Psoas muscle (tissue), 8 donors: ENCODE data around the gene IFNA13. TPM values are rescaled to one million over a fixed set of nuclear protein-coding genes. Genes with fewer than 3 reads are reported as not detected.

Experiments used
- ATAC-seq, 4 donors: fragments of 200-7000 bp; cut with Tn5 transposase; one replicate each; pipeline ENCODE4 v1.9.1; 2020; ENCODE audit warnings: moderate library complexity in 3 of 4, mild to moderate bottlenecking in 2 of 4
- DNase-seq, 2 donors: peaks; one replicate each; pipeline ENCODE4 v3.0.0-alpha.2; 2020
- H3K27ac ChIP-seq: fragments of 200-600 bp; one replicate; pipeline ENCODE4 v1.8.0; 2022
- H3K27me3 ChIP-seq, 3 donors: fragments of 200-600 bp in 1 of 3; one replicate each; pipeline versions ENCODE4 v1.6.1 to v1.8.0; 2013 to 2022; ENCODE audit warnings: low read length in 2 of 3, mild to moderate bottlenecking in 2 of 3, moderate library complexity in 1 of 3; ENCODE audit not compliant: insufficient read depth in 3 of 3
- H3K36me3 ChIP-seq, 2 donors: fragments of 200-600 bp in 1 of 2; one replicate each; pipeline versions ENCODE4 v1.6.1 to v1.8.0; 2013 to 2022; ENCODE audit warnings: low read depth in 1 of 2, mild to moderate bottlenecking in 1 of 2, moderate library complexity in 1 of 2; ENCODE audit not compliant: insufficient read depth in 1 of 2
- H3K4me1 ChIP-seq: fragments of 200-600 bp; one replicate; pipeline ENCODE4 v1.8.0; 2022
- H3K4me3 ChIP-seq: fragments of 200-600 bp; one replicate; pipeline ENCODE4 v1.8.0; 2022; ENCODE audit warnings: mild to moderate bottlenecking
- H3K9me3 ChIP-seq: fragments of 200-600 bp; one replicate; pipeline ENCODE4 v1.8.0; 2022
- WGBS, 3 donors: extraction: QIAGEN DNeasy Blood & Tissue Kit; methylation state at CpG; one replicate each; pipeline versions ENCODE4 v1.1.6 to v1.1.7; 2013; 5-methylcytosine and 5-hydroxymethylcytosine counted together
- intact Hi-C, 2 donors: fragments of 100-400 bp; cut with DNase I; formaldehyde crosslinking; loops; one replicate each; pipeline versions ENCODE4 v1.11.0 to v1.14.2; 2022
- long read RNA-seq, 2 donors: library from polyadenylated mRNA; unstranded; transcript quantifications; one replicate each; pipeline ENCODE4 v2.0.0, GENCODE V29; 2021
- polyA plus RNA-seq, 3 donors: library from polyadenylated mRNA; stranded (reverse); fragments of 200-250 nt; gene quantifications; one replicate each; pipeline ENCODE4 v1.2.3, GENCODE V29; 2013
- total RNA-seq, 4 donors: library from RNA; stranded (reverse); fragmentation: NEBNext Ultra II Directional in 2 of 4; extraction: Animal tissue kit (Norgen Biotek cat#: 25700) in 2 of 4; gene quantifications; one replicate each; pipeline versions ENCODE4 v1.2.1 to v1.2.4, GENCODE V29; 2021 to 2023
- TF ChIP-seq, protein P1 (sequence below): fragments of 200-600 bp; IDR thresholded peaks from one replicate; pipeline ENCODE4 v1.8.0; 2022; ENCODE audit warnings: antibody characterized with exemption
- donor health status: healthy with polysubstance abuse.
- donor health status: DM: no; HTN: no; CAD: no; lungs with moderate emphysema.
- donor health status: Bipolar disorder and iron deficiency.
- donor health status: healthy.
- donor health status: DM: yes; HTN: yes; CAD: no.
- donor health status: DM: no; HTN: no; CAD: no.
- donor health status: DM: no; HTN: no; CAD: no.
- donor health status: DM: yes; HTN: yes; CAD: no.

IFNA13 gene
- total RNA-seq: not detected
- polyA plus RNA-seq: not detected
- long read RNA-seq, donor 1: 0 reads
- long read RNA-seq, donor 2: 0 reads

DNA sequence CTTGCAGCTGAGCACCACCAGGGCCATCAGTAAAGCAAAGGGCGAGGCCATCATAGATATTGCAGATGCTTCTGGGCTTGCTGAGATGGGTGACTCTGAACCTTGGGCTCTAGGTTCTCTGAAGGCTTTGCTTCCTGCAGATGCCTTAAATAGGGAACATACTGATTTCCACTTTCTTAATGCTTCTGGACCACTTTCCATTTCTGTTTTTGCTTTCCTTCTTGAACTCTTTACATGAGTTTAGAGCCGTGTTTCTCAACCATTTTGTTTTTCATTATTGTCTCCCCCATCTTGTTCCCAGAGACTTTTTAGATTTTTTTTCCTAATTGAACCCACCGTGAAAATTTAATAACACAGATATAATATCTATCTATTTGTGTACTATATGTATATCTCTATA is at the start of gene IFNA13:
Gene IFNA13 (minus strand): TSS at position 101 of the 400 bp plus-strand sequence. CDS start 47 bp downstream, at position 54.
- no peaks in the 10 kb centered on the region for H3K9me3 ChIP-seq
- TF ChIP-seq, protein P1, sequence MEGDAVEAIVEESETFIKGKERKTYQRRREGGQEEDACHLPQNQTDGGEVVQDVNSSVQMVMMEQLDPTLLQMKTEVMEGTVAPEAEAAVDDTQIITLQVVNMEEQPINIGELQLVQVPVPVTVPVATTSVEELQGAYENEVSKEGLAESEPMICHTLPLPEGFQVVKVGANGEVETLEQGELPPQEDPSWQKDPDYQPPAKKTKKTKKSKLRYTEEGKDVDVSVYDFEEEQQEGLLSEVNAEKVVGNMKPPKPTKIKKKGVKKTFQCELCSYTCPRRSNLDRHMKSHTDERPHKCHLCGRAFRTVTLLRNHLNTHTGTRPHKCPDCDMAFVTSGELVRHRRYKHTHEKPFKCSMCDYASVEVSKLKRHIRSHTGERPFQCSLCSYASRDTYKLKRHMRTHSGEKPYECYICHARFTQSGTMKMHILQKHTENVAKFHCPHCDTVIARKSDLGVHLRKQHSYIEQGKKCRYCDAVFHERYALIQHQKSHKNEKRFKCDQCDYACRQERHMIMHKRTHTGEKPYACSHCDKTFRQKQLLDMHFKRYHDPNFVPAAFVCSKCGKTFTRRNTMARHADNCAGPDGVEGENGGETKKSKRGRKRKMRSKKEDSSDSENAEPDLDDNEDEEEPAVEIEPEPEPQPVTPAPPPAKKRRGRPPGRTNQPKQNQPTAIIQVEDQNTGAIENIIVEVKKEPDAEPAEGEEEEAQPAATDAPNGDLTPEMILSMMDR: no peak
- no peak within 1 kb of the TSS for H3K27ac ChIP-seq
- H3K27me3 ChIP-seq: peaks cover 0 to 5% (median 0%) of the 10 kb centered on the region in 3 donors
- H3K36me3 ChIP-seq: no peaks in the 10 kb centered on the region
- DNase-seq (no peak), ATAC-seq (no peak)
- WGBS, 3 donors: 88 to 96% (median 93%) methylated on average over 3 of the region's 3 CpGs
- intact Hi-C loops: no loop called here
- no peak within 1 kb of the TSS for H3K4me3 ChIP-seq
- H3K4me1 ChIP-seq: no peaks in the 10 kb centered on the region

DNA sequence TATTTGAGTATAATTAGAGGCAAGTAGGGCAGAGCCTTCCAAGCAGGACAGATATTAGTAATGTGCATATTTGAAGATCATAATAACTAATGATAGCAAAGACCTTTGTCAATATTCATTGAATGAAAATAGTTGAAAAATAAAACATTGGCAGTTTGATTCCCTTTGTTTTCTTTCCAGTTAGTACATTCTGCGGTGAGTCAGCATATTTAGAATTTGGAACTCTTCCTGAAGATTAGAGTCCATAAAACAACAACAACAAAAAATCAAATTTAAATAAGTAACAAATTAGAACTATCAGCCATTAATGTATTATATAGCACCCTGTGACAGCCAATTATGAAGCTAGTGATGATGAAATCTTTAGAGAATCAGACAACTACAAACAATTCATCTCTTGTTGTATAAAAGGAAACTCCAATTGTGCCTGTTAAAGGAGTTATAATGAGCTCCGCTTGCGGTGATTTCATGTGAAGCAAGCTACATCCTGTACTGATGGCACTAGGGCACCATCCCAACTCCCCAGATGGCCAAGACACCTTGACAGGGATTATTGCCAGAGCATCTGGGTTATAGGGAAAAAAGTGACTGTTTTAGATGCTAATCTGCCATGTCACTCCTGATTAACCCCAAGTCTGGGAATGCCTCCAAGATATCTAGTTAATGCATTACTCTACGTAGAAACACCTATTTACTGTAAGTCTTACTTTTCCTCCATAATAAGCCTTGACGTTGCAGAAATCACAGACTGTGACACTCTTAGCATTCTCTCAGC is 47.8 kb upstream of the IFNA13 start:
- no peaks in the 10 kb centered on the region for H3K9me3 ChIP-seq
- H3K27me3 ChIP-seq: no peaks in the 10 kb centered on the region
- WGBS, 3 donors: 57 to 70% (median 65%) methylated on average over 5 of the region's 5 CpGs
- TF ChIP-seq, protein P1: no peak
- H3K4me1 ChIP-seq: no peaks in the 10 kb centered on the region
- no peak overlapping the region for H3K27ac ChIP-seq
- no peak for ATAC-seq
- intact Hi-C loops: no loop called here
- H3K4me3 ChIP-seq: no peak overlapping the region
- H3K36me3 ChIP-seq: no peaks in the 10 kb centered on the region
- no peak for DNase-seq

DNA sequence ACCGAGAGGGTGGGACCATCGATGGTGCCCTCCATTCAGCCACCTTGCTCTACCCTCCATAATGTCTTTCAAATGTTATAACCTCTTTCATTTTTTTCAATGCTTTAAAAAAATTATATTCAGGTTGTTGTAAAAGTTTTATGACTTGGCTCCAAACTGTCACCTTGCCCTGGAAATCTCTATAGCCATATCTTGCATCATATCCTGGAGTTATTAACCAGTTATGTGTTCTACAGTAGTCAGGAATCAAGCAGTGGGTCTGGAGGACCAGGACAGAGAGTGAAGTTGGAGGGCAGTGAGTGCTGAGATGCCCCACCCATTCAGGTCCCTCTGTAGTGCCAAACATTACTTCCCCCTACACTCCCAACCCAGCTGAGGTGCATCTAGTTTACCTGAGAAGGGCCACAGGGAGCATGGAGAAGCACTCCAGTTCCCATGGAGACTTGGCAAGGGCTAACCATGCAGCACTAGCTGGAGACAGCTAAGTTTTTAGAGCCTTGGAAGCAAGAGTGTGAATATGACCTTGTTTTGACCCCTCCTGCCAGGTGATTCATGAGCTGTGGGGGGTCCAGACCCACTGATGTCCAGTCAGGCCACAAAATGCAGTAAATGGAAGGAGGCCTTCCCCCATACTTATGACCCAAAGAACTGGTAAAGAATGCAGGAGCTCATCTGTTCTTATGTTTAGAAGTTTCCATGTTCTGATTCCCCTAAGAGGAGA is 46.5 kb upstream of the IFNA13 start:
- ATAC-seq (no peak), DNase-seq (no peak)
- intact Hi-C loops: no loop called here
- Histone ChIP-seq H3K27ac (no peak overlapping the region), H3K4me3 (no peak overlapping the region), H3K9me3 (no peaks in the 10 kb centered on the region), H3K4me1 (no peaks in the 10 kb centered on the region), H3K36me3 (no peaks in the 10 kb centered on the region), H3K27me3 (peaks cover 0 to 4% (median 0%) of the 10 kb centered on the region in 3 donors)
- WGBS, 3 donors: 93 to 97% (median 94%) methylated on average over 2 of the region's 2 CpGs
- TF ChIP-seq, protein P1: no peak

DNA sequence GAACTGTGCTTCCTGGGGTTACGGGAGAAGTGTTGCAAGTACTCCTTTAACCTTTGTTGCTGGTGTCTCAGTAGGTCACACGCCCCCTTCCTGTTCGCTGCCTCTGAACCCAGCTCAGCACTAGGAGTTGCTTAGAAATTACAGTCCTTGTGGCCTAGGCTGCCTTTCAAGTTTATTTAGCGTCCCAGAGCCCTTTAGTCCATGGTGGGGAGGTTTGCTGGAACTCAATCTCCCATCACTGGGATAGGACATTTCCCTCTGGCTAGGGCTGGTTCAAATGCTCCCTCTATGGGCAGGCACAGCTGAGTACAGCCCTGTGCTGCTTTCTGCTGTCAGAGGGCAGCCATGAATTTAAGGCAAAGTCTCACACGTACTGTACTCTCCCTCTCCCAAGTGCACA is 45.8 kb upstream of the IFNA13 start:
- TF ChIP-seq, protein P1: no peak
- WGBS, 3 donors: 59 to 73% (median 63%) methylated on average over 5 of the region's 5 CpGs
- ATAC-seq (no peak), DNase-seq (no peak)
- Histone ChIP-seq H3K27ac (no peak overlapping the region), H3K9me3 (no peaks in the 10 kb centered on the region), H3K4me1 (no peaks in the 10 kb centered on the region), H3K36me3 (no peaks in the 10 kb centered on the region), H3K4me3 (no peak overlapping the region), H3K27me3 (peaks cover 0 to 4% (median 0%) of the 10 kb centered on the region in 3 donors)
- intact Hi-C loops: loop anchor here in 1 of 2 donors (2.0 kb wide), 1 partner anchor 19 kb away; no protein-coding TSS in a partner anchor
